ENCODE measurements around the gene RNF115. TPM values are rescaled to one million over a fixed set of nuclear protein-coding genes. Genes with fewer than 3 reads are reported as not detected.

Gene RNF115
- polyA plus RNA-seq, 2 of the 4 experiments (the other 2 are of a cell fraction), result 8.5 to 18.8 TPM

Small RNA genes lying within 50 kb of the gene (small RNA-seq; reads per million reads assigned to genes)
- 0 reads per million in 6 experiments for gene MIR6736

Other genes with a start within 250 kb of the RNF115 start
- 33.8 and 36.6 TPM in 2 replicates for gene GPR89A, start 216.1 kb downstream of the RNF115 start, polyA plus RNA-seq (2011; rRNA removed)
- gene GPR89A, start 216.1 kb downstream of the RNF115 start, polyA plus RNA-seq (2017; fragmentation: RNase III; extraction: RNeasy Plus Mini Kit Qiagen cat#74134 plus additional on column Dnase treatment), result 15.2 to 16.7 TPM (median 16.5 TPM) in 3 replicates
- 2.0 and 2.9 TPM in 2 replicates for gene PDZK1, start 116.7 kb downstream of the RNF115 start, polyA plus RNA-seq (2011; rRNA removed)
- 1.3 to 1.5 TPM (median 1.5 TPM) in 3 replicates for gene PDZK1, start 116.7 kb downstream of the RNF115 start, polyA plus RNA-seq (2017; fragmentation: RNase III; extraction: RNeasy Plus Mini Kit Qiagen cat#74134 plus additional on column Dnase treatment)
- gene CD160, start 104.6 kb downstream of the RNF115 start, polyA plus RNA-seq (2011; rRNA removed), result 0.05 and 0.07 TPM in 2 replicates
- not detected in 3 replicates for gene CD160, start 104.6 kb downstream of the RNF115 start, polyA plus RNA-seq (2017; fragmentation: RNase III; extraction: RNeasy Plus Mini Kit Qiagen cat#74134 plus additional on column Dnase treatment)
- 58.3 and 65.0 TPM in 2 replicates for gene POLR3C, start 105 bp upstream of the RNF115 start, polyA plus RNA-seq (2011; rRNA removed)
- 26.9 to 29.5 TPM (median 28.1 TPM) in 3 replicates for gene POLR3C, start 105 bp upstream of the RNF115 start, polyA plus RNA-seq (2017; fragmentation: RNase III; extraction: RNeasy Plus Mini Kit Qiagen cat#74134 plus additional on column Dnase treatment)
- gene NUDT17, start 21.5 kb upstream of the RNF115 start, polyA plus RNA-seq (2011; rRNA removed), result 6.7 and 9.0 TPM in 2 replicates
- 4.6 to 5.7 TPM (median 4.9 TPM) in 3 replicates for gene NUDT17, start 21.5 kb upstream of the RNF115 start, polyA plus RNA-seq (2017; fragmentation: RNase III; extraction: RNeasy Plus Mini Kit Qiagen cat#74134 plus additional on column Dnase treatment)
- gene PIAS3, start 35.0 kb upstream of the RNF115 start, polyA plus RNA-seq (2011; rRNA removed), result 15.5 and 25.4 TPM in 2 replicates
- gene PIAS3, start 35.0 kb upstream of the RNF115 start, polyA plus RNA-seq (2017; fragmentation: RNase III; extraction: RNeasy Plus Mini Kit Qiagen cat#74134 plus additional on column Dnase treatment), result 18.6 to 23.2 TPM (median 22.7 TPM) in 3 replicates
- gene ANKRD35, start 61.8 kb upstream of the RNF115 start, polyA plus RNA-seq (2011; rRNA removed), result not detected in 2 replicates
- gene ANKRD35, start 61.8 kb upstream of the RNF115 start, polyA plus RNA-seq (2017; fragmentation: RNase III; extraction: RNeasy Plus Mini Kit Qiagen cat#74134 plus additional on column Dnase treatment), result not detected in 3 replicates
- gene ITGA10, start 86.0 kb upstream of the RNF115 start, polyA plus RNA-seq (2011; rRNA removed), result 0.68 and 1.1 TPM in 2 replicates
- 0.62 to 1.2 TPM (median 1.1 TPM) in 3 replicates for gene ITGA10, start 86.0 kb upstream of the RNF115 start, polyA plus RNA-seq (2017; fragmentation: RNase III; extraction: RNeasy Plus Mini Kit Qiagen cat#74134 plus additional on column Dnase treatment)
- 35.5 and 40.6 TPM in 2 replicates for gene PEX11B, start 94.6 kb upstream of the RNF115 start, polyA plus RNA-seq (2011; rRNA removed)
- gene PEX11B, start 94.6 kb upstream of the RNF115 start, polyA plus RNA-seq (2017; fragmentation: RNase III; extraction: RNeasy Plus Mini Kit Qiagen cat#74134 plus additional on column Dnase treatment), result 13.9 to 15.2 TPM (median 14.2 TPM) in 3 replicates
- 152 and 281 TPM in 2 replicates for gene RBM8A, start 103.4 kb upstream of the RNF115 start, polyA plus RNA-seq (2011; rRNA removed)
- 240 to 278 TPM (median 245 TPM) in 3 replicates for gene RBM8A, start 103.4 kb upstream of the RNF115 start, polyA plus RNA-seq (2017; fragmentation: RNase III; extraction: RNeasy Plus Mini Kit Qiagen cat#74134 plus additional on column Dnase treatment)
- gene LIX1L, start 133.9 kb upstream of the RNF115 start, polyA plus RNA-seq (2011; rRNA removed), result 33.0 and 35.8 TPM in 2 replicates
- 8.6 to 10.5 TPM (median 10.1 TPM) in 3 replicates for gene LIX1L, start 133.9 kb upstream of the RNF115 start, polyA plus RNA-seq (2017; fragmentation: RNase III; extraction: RNeasy Plus Mini Kit Qiagen cat#74134 plus additional on column Dnase treatment)
- gene ANKRD34A, start 140.5 kb upstream of the RNF115 start, polyA plus RNA-seq (2011; rRNA removed), result 0.30 and 0.34 TPM in 2 replicates
- 0.25 to 0.59 TPM (median 0.39 TPM) in 3 replicates for gene ANKRD34A, start 140.5 kb upstream of the RNF115 start, polyA plus RNA-seq (2017; fragmentation: RNase III; extraction: RNeasy Plus Mini Kit Qiagen cat#74134 plus additional on column Dnase treatment)
- 11.0 and 15.7 TPM in 2 replicates for gene POLR3GL, start 140.6 kb upstream of the RNF115 start, polyA plus RNA-seq (2011; rRNA removed)
- 11.0 to 14.3 TPM (median 12.6 TPM) in 3 replicates for gene POLR3GL, start 140.6 kb upstream of the RNF115 start, polyA plus RNA-seq (2017; fragmentation: RNase III; extraction: RNeasy Plus Mini Kit Qiagen cat#74134 plus additional on column Dnase treatment)
- 3.1 and 3.3 TPM in 2 replicates for gene TXNIP, start 172.5 kb upstream of the RNF115 start, polyA plus RNA-seq (2011; rRNA removed)
- 0.05 to 0.11 TPM in 2 of 3 replicates, not detected in the other for gene TXNIP, start 172.5 kb upstream of the RNF115 start, polyA plus RNA-seq (2017; fragmentation: RNase III; extraction: RNeasy Plus Mini Kit Qiagen cat#74134 plus additional on column Dnase treatment)
- gene HJV, start 197.6 kb upstream of the RNF115 start, polyA plus RNA-seq (2011; rRNA removed), result 0.07 TPM in 1 of 2 replicates, not detected in the other
- not detected in 3 replicates for gene HJV, start 197.6 kb upstream of the RNF115 start, polyA plus RNA-seq (2017; fragmentation: RNase III; extraction: RNeasy Plus Mini Kit Qiagen cat#74134 plus additional on column Dnase treatment)

Measured in A549 (cell line).